NCI-H2227 (cell line): Measurements from ENCODE around the gene SLC35G6.

Experiments
- DNase-seq: peaks from one replicate; lab custom pipeline; 2025; ENCODE audit not compliant: unreplicated experiment; lab: John Stamatoyannopoulos, UW

Gene SLC35G6

GRCh38 chr17:7502171-7502847 lies 21.1 kb downstream of the SLC35G6 start:
- DNase-seq = no peak

- no peak for DNase-seq
These were observed 21.7 kb downstream of the SLC35G6 start for GRCh38 chr17:7502987-7503386.

DNA sequence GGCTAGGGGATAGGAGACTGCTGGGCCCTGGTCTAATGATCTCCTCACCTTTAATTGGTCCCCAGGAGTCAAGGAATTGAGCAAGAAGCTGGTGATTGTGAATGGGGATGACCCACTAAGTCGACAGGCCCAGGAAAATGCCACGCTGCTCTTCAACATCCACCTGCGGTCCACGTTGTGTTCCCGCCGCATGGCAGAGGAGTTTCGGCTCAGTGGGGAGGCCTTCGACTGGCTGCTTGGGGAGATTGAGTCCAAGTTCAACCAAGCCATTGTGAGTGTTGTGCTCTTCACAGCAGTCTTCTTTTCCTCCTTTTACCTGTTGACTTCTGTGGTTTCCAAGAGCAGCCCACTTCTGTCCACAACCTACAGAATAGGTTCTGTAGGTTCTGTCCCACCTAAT lies 22.3 kb downstream of the SLC35G6 start:
- no peak for DNase-seq

DNA sequence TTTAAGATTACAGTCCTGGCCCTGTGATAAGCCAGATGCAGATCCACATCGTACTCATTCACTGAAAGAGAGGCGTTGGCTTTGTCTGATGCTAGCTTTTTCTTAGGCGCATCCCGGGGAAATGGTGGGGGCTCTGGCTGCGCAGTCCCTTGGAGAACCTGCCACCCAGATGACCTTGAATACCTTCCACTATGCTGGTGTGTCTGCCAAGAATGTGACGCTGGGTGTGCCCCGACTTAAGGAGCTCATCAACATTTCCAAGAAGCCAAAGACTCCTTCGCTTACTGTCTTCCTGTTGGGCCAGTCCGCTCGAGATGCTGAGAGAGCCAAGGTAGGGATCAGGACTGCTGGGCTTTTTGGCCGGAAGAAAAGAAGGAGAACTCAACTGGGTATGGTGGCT lies 26.9 kb downstream of the SLC35G6 start:
- DNase-seq = no peak

DNA sequence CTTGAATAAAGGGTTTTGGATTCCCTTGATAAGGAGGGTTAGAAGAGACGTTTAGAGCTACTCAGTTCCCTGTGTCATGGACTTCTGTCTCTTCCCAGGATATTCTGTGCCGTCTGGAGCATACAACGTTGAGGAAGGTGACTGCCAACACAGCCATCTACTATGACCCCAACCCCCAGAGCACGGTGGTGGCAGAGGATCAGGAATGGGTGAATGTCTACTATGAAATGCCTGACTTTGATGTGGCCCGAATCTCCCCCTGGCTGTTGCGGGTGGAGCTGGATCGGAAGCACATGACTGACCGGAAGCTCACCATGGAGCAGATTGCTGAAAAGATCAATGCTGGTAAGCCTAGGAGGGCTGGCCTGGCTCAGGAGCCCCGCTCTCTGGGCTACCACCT lies 27.6 kb downstream of the SLC35G6 start:
- no peak for DNase-seq

DNA sequence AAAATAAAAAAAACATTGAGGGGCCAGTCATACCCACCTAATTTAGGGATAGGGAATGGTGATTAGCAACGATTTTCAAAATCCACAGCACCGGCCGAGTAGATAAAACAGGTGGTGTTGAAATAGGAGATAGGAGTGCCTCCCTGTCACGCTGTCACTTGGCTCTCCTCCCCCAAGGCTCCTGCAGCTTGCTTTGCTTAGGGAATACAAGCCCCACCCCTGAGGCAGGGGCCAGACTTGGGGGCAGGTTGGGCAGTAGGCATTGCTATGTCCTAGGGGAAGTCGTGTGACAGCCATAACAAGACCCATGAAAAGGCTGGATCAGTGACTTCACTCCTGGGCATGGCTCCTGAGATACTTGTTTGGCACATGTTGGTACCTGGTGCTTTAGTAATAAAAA lies 28.7 kb downstream of the SLC35G6 start:
- DNase-seq = no peak

GRCh38 chr17:7511108-7511507 lies 29.9 kb downstream of the SLC35G6 start:
- no peak for DNase-seq

DNA sequence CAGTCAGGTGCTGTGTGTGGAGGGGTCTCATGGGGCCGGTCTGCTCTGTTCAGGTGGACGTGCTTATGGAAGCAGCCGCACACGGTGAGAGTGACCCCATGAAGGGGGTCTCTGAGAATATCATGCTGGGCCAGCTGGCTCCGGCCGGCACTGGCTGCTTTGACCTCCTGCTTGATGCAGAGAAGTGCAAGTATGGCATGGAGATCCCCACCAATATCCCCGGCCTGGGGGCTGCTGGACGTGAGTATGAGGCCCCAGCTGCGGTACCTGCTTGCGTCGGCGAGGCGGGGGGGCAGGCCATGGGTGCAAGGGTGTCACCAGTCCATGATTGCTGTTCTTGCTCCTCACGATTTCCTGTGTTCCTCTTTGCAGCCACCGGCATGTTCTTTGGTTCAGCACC lies 30.9 kb downstream of the SLC35G6 start:
- DNase-seq = no peak

DNA sequence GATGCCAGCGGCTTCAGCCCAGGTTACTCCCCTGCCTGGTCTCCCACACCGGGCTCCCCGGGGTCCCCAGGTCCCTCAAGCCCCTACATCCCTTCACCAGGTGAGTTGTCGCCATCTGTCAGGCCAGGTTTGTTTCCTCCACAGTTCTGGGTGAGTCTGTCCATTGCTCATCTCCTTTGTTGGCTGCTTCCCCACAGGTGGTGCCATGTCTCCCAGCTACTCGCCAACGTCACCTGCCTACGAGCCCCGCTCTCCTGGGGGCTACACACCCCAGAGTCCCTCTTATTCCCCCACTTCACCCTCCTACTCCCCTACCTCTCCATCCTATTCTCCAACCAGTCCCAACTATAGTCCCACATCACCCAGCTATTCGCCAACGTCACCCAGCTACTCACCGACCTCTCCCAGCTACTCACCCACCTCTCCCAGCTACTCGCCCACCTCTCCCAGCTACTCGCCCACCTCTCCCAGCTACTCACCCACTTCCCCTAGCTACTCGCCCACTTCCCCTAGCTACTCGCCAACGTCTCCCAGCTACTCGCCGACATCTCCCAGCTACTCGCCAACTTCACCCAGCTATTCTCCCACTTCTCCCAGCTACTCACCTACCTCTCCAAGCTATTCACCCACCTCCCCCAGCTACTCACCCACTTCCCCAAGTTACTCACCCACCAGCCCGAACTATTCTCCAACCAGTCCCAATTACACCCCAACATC lies 31.7 kb downstream of the SLC35G6 start:
- no peak for DNase-seq

- no peak for DNase-seq
These were observed 32.7 kb downstream of the SLC35G6 start for GRCh38 chr17:7513850-7514419.

DNA sequence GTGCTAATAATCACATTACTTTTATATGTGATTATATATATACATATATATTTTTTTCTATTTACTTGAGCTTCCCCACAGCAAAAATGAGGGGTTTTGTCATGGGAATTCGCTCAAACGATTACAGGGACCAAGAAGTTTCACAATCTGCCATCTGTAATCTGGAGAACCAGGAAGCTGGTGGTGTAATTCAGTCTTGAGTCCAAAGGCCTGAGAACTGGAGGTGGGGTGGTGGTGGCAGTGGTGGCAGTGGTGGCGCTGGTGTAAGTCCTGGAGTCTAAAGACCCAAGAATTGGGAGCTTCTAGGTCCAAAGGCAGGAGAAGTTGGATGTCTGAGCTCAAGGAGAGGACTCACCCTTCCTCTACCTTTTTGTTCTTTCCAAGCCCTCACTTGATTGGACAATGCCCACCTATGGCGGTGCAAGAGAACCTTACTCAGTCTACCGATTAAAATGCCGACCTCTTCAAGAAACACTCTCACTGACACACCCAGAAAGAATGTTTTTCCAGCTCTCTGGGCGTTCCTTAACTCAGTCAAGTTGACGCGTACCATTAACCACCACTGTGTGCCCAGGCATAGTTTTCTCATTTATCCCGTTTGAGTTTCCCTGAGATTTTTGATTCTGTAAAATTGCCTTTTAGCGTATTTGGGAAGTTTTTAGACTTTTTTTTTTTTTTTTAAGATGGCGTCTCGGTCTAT lies 34.8 kb downstream of the SLC35G6 start:
- DNase-seq = no peak

DNA sequence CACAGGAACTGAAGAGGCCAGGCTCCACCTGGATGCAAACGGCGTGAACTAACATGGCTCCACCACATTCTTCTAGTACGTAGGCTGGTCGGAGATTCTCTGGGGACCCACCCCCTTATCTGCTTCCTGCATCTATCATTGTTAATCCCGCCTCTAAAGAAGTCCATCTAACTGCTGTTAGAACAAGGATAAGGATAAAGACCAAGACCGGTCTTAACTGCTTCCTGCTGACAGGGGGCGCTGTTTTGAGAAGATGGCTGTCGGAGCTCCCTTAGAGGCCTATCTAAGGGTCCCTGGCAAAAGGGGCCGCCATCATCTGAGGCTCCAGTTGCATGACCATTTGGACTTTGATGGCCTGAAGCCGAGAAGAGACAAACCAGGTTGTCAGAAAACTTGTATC lies 41.8 kb downstream of the SLC35G6 start:
- DNase-seq = no peak

GRCh38 chr17:7528842-7529241 lies 47.6 kb downstream of the SLC35G6 start:
- no peak for DNase-seq

GRCh38 chr17:7530023-7530900 lies 49.0 kb downstream of the SLC35G6 start:
- DNase-seq = no peak
